Mucosa of descending colon (tissue), 3 donors: ENCODE results near the gene KDM6A. TPM values are rescaled to one million over a fixed set of nuclear protein-coding genes. Genes with fewer than 3 reads are reported as not detected.

Experiments
- ATAC-seq: fragments of 200-7000 bp; cut with Tn5 transposase; one replicate; pipeline ENCODE4 v1.9.1; 2020; ENCODE audit warnings: mild to moderate bottlenecking, moderate library complexity
- DNase-seq, 3 donors: peaks; one replicate each; pipeline ENCODE4 v3.0.0-alpha.2; 2020
- H3K36me3 ChIP-seq: fragments of 200-600 bp; one replicate; pipeline ENCODE4 v1.8.0; 2021; ENCODE audit warnings: low read depth, mild to moderate bottlenecking
- H3K4me1 ChIP-seq: fragments of 200-600 bp; one replicate; pipeline ENCODE4 v1.8.0; 2021; ENCODE audit warnings: low read depth, mild to moderate bottlenecking
- H3K4me3 ChIP-seq: fragments of 200-600 bp; one replicate; pipeline ENCODE4 v1.8.0; 2021; ENCODE audit warnings: mild to moderate bottlenecking
- H3K9me3 ChIP-seq: fragments of 200-600 bp; one replicate; pipeline ENCODE4 v1.8.0; 2021; ENCODE audit warnings: mild to moderate bottlenecking
- intact Hi-C, 2 donors: fragments of 100-400 bp; cut with DNase I in 1 of 2; cut with micrococcal nuclease in 1 of 2; formaldehyde crosslinking; loops; one replicate each; pipeline versions ENCODE4 v1.11.0 to v1.11.1; 2022; cut with DNase I, micrococcal nuclease
- total RNA-seq, 3 donors: library from RNA; stranded (reverse); fragmentation: NEBNext Ultra II Directional in 2 of 3; extraction: Animal tissue kit (Norgen Biotek cat#: 25700) in 2 of 3; gene quantifications; one replicate each; pipeline versions ENCODE4 v1.2.1 to v1.2.4, GENCODE V29; 2021 to 2023
- TF ChIP-seq, protein P1 (sequence below): fragments of 200-600 bp; IDR thresholded peaks from one replicate; pipeline ENCODE4 v1.8.0; 2022; ENCODE audit warnings: antibody characterized with exemption, mild to moderate bottlenecking
- donor health status: DM: no; HTN: no; CAD: no; lungs with moderate emphysema.
- donor health status: DM: no; HTN: no; CAD: no.
- donor health status: DM: no; HTN: yes; CAD: no.

Gene KDM6A
- total RNA-seq, 3 donors from 2014 or later = 24.0 to 41.5 (median 36.5) TPM

DNA sequence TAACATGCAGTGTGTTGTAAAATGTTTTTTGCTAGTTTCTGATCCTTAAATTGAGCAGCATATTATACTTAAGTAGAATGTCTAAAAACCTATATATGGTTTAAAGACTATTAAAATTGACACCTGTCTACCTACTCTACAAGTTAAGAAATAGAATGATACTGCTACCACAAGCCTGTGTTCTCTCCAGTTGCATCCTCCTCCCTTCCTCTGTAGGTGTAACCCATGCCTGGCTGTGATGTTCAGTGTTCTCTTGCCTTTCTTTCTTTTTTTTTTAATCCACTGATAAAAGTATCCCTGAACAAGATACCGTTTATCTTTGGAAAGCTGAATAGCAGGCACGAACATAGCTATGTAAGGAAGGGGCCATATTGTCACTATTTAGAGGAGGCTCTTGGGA is 99.1 kb downstream of the KDM6A start:
- Histone ChIP-seq H3K9me3 (no peaks in the 10 kb centered on the region), H3K4me3 (no peak overlapping the region), H3K36me3 (no peaks in the 10 kb centered on the region), H3K4me1 (no peaks in the 10 kb centered on the region)
- DNase-seq (no peak), ATAC-seq (no peak)
- intact Hi-C loops = no loop called here
- TF ChIP-seq, protein P1, sequence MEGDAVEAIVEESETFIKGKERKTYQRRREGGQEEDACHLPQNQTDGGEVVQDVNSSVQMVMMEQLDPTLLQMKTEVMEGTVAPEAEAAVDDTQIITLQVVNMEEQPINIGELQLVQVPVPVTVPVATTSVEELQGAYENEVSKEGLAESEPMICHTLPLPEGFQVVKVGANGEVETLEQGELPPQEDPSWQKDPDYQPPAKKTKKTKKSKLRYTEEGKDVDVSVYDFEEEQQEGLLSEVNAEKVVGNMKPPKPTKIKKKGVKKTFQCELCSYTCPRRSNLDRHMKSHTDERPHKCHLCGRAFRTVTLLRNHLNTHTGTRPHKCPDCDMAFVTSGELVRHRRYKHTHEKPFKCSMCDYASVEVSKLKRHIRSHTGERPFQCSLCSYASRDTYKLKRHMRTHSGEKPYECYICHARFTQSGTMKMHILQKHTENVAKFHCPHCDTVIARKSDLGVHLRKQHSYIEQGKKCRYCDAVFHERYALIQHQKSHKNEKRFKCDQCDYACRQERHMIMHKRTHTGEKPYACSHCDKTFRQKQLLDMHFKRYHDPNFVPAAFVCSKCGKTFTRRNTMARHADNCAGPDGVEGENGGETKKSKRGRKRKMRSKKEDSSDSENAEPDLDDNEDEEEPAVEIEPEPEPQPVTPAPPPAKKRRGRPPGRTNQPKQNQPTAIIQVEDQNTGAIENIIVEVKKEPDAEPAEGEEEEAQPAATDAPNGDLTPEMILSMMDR = no peak

GRCh38 chrX:44973420-44973932 is 100.5 kb downstream of the KDM6A start:
- ATAC-seq = no peak
- no peak for DNase-seq
- intact Hi-C loops = no loop called here
- no peaks in the 10 kb centered on the region for H3K4me1 ChIP-seq
- no peaks in the 10 kb centered on the region for H3K9me3 ChIP-seq
- H3K4me3 ChIP-seq = no peak overlapping the region
- TF ChIP-seq, protein P1 = no peak
- no peaks in the 10 kb centered on the region for H3K36me3 ChIP-seq

GRCh38 chrX:44974451-44974850 is 101.5 kb downstream of the KDM6A start:
- intact Hi-C loops = no loop called here
- H3K36me3 ChIP-seq = no peaks in the 10 kb centered on the region
- no peaks in the 10 kb centered on the region for H3K4me1 ChIP-seq
- no peaks in the 10 kb centered on the region for H3K9me3 ChIP-seq
- ATAC-seq (peak; percentile 66), DNase-seq (no peak)
- H3K4me3 ChIP-seq = no peak overlapping the region
- TF ChIP-seq, protein P1 = no peak

GRCh38 chrX:44975666-44976263 is 102.8 kb downstream of the KDM6A start:
- H3K4me1 ChIP-seq = no peaks in the 10 kb centered on the region
- no peaks in the 10 kb centered on the region for H3K36me3 ChIP-seq
- H3K9me3 ChIP-seq = no peaks in the 10 kb centered on the region
- H3K4me3 ChIP-seq = no peak overlapping the region
- TF ChIP-seq, protein P1 = no peak
- DNase-seq (no peak), ATAC-seq (no peak)
- intact Hi-C loops = no loop called here

GRCh38 chrX:44978976-44979375 is 106.0 kb downstream of the KDM6A start:
- no peak for ATAC-seq
- no peaks in the 10 kb centered on the region for H3K9me3 ChIP-seq
- no peak overlapping the region for H3K4me3 ChIP-seq
- H3K4me1 ChIP-seq = no peaks in the 10 kb centered on the region
- no peaks in the 10 kb centered on the region for H3K36me3 ChIP-seq
- TF ChIP-seq, protein P1 = no peak
- DNase-seq = no peak
- intact Hi-C loops = no loop called here
